Prostate gland (tissue), 2 donors: ENCODE data around the gene NOL9. TPM values are rescaled to one million over a fixed set of nuclear protein-coding genes. Genes with fewer than 3 reads are reported as not detected.
"Not testable (repeated sequence)": the region's sequence is repeated elsewhere in the genome, so short reads cannot be mapped to it uniquely, and the experiment has no call there.

ENCODE experiments used
- DNase-seq: peaks from one replicate; pipeline ENCODE4 v3.0.0-alpha.2; 2019; ENCODE audit warnings: low spot score
- H3K27ac ChIP-seq, 2 donors: fragments of 200-600 bp; sonication (generic); 2 replicates each; pipeline ENCODE4 v1.5.1; 2017 to 2019
- H3K27me3 ChIP-seq: fragments of 200-600 bp; sonication (generic); replicated peaks from 2 replicates; pipeline ENCODE4 v1.5.1; 2019; ENCODE audit not compliant: insufficient read depth
- H3K36me3 ChIP-seq, 2 donors: fragments of 200-600 bp; sonication (generic); 1 replicate in 1 of 2; 2 replicates in 1 of 2; pipeline versions ENCODE4 v1.5.1 to v1.8.1; 2017 to 2019
- H3K4me1 ChIP-seq: fragments of 200-600 bp; sonication (generic); replicated peaks from 2 replicates; pipeline ENCODE4 v1.5.1; 2019
- H3K4me3 ChIP-seq, 2 donors: fragments of 200-600 bp; sonication (generic); 2 replicates each; pipeline ENCODE4 v1.5.1; 2017 to 2019
- H3K9me3 ChIP-seq: fragments of 200-600 bp; sonication (generic); 2 replicates; pipeline ENCODE4 v1.5.1; 2017
- POLR2A ChIP-seq: fragments of 450-650 bp; IDR thresholded peaks from one replicate; pipeline ENCODE4 v1.6.1; 2016; ENCODE audit warnings: antibody characterized with exemption, mild to moderate bottlenecking
- POLR2AphosphoS5 ChIP-seq: sonication (generic); formaldehyde crosslinking; IDR thresholded peaks from one replicate; pipeline ENCODE4 v1.6.1; 2017; ENCODE audit warnings: antibody characterized with exemption
- WGBS: methylation state at CpG from one replicate; pipeline ENCODE4 v1.1.5; 2018; 5-methylcytosine and 5-hydroxymethylcytosine counted together
- intact Hi-C: fragments of 100-400 bp; cut with DNase I; formaldehyde crosslinking; loops from one replicate; pipeline ENCODE4 v1.14.2; 2022
- total RNA-seq, 2 donors: library from RNA; depleted of rRNA; stranded (reverse); fragments of >200 nt; gene quantifications; one replicate each; pipeline ENCODE4 v1.1.0, GENCODE V29; 2016
- TF ChIP-seq, protein P1 (sequence below), 4 experiments: fragments of 200-600 bp in 2 of 4; fragments of 450-650 bp in 2 of 4; sonication (generic) in 2 of 4; IDR thresholded peaks; 1 replicate in 3 of 4; 2 replicates in 1 of 4; pipeline ENCODE4 v1.5.1; 2016 to 2019; ENCODE audit warnings: antibody characterized with exemption in 4 of 4, mild to moderate bottlenecking in 2 of 4, moderate library complexity in 2 of 4

NOL9 gene
- total RNA-seq, 2 donors from 2014 or later, result 15.7 to 20.9 TPM

DNA sequence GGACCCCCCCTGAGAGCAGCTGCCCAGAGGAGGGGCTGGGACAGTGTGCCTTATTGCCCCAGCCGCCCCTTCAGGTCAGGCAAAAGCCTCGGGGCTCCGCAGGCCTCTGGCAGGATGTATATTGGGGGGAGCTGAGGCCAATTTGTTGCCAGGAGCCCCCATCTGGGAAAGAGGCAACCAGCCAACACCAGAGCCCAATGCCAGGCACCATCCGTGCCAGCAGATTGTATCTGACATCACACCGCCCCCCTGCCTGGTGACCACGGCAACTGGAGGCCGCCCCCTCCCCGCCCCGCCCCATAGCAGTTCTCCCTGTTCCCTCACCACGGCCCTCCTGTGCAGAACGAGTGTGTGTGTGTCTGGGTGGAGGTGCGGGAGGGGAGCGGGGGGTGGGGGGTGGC lies 59.3 kb downstream of the NOL9 start:
- no peak for DNase-seq
- WGBS, result 14% methylated on average over 12 of the region's 13 CpGs
- Histone ChIP-seq H3K4me1 (peaks cover 3% of the 10 kb centered on the region), H3K36me3 (no peaks in the 10 kb centered on the region), H3K27me3 (no peaks in the 10 kb centered on the region), H3K27ac (no peak overlapping the region), H3K9me3 (no peaks in the 10 kb centered on the region), H3K4me3 (no peak overlapping the region)
- intact Hi-C loops, result no loop called here
- TF ChIP-seq POLR2A (no peak), POLR2AphosphoS5 (no peak)
- TF ChIP-seq, protein P1, sequence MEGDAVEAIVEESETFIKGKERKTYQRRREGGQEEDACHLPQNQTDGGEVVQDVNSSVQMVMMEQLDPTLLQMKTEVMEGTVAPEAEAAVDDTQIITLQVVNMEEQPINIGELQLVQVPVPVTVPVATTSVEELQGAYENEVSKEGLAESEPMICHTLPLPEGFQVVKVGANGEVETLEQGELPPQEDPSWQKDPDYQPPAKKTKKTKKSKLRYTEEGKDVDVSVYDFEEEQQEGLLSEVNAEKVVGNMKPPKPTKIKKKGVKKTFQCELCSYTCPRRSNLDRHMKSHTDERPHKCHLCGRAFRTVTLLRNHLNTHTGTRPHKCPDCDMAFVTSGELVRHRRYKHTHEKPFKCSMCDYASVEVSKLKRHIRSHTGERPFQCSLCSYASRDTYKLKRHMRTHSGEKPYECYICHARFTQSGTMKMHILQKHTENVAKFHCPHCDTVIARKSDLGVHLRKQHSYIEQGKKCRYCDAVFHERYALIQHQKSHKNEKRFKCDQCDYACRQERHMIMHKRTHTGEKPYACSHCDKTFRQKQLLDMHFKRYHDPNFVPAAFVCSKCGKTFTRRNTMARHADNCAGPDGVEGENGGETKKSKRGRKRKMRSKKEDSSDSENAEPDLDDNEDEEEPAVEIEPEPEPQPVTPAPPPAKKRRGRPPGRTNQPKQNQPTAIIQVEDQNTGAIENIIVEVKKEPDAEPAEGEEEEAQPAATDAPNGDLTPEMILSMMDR (IDR thresholded peaks at IDR 0.05), result no peak

DNA sequence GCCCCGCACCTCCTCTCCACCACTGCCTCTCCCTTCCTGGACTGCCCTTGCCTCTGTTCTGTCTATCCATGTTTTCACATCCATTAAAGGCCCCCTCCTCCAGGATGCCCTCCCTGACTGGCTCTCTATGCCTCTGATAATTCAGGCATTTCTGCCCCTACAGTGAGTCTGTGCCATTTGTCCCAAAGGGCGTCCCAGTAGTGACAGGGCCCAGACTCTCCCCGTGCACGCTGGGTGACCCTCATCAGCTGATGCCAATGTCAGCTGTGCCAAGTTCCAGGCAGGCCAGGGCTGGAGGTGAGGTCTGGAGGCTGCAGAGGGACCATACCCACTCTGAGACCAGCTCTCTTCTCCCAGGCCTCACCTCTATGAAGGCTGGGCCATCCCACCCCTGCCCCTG lies 59.7 kb downstream of the NOL9 start:
- intact Hi-C loops, result no loop called here
- TF ChIP-seq POLR2AphosphoS5 (no peak), POLR2A (no peak)
- TF ChIP-seq, protein P1 (IDR thresholded peaks at IDR 0.05), result no peak
- 85% methylated on average over 4 of the region's 4 CpGs for WGBS

DNA sequence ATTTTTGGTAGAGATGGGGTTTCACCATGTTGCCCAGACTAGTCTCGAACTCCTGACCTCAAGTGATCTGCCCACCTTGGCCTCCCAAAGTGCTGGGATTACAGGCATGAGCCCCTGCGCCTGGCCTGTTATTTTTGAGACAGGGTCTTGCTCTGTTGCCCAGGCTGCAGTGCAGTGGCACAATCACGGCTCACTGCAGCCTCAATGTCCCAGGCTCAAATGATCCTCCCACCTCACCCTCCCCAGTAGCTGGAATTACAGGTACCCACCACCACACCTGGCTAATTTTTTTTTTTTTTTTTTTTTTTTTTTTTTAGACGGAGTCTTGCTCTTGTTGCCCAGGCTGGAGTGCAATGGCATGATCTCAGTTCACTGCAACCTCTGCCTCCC lies 60.5 kb downstream of the NOL9 start:
- DNase-seq, H3K4me1 ChIP-seq, H3K4me3 ChIP-seq, H3K9me3 ChIP-seq, H3K27me3 ChIP-seq, H3K36me3 ChIP-seq, intact Hi-C loops, H3K27ac ChIP-seq: not testable (repeated sequence)
- WGBS, result 97% methylated on average over 4 of the region's 4 CpGs

More for the DNA sequence above, 59.7 kb downstream of the NOL9 start:
- Histone ChIP-seq H3K4me3 (no peak overlapping the region), H3K4me1 (peaks cover 3% of the 10 kb centered on the region), H3K27me3 (no peaks in the 10 kb centered on the region), H3K36me3 (no peaks in the 10 kb centered on the region), H3K9me3 (no peaks in the 10 kb centered on the region), H3K27ac (no peak overlapping the region)
- DNase-seq, result no peak

DNA sequence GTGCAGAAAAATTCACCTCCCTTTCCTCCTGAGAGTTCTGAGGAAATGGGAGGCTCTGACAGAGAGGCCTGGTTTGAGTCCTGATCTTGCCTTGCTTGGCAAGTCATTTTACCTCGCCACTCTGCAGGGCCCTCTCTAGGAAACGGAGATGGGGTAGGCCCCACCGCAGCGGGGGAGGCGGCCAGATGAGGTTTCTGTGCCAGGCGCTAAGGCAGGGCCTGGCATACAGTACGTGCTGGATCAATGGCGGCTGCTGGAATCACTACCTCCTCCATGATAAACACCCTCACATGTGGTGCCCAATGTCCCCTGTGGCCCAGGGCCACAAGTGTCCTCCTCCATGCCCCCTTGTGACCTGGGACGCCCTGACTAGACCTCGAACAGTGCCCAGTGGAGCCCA lies 62.3 kb downstream of the NOL9 start:
- Histone ChIP-seq H3K27me3 (no peaks in the 10 kb centered on the region), H3K4me3 (no peak overlapping the region), H3K4me1 (no peaks in the 10 kb centered on the region), H3K9me3 (no peaks in the 10 kb centered on the region), H3K27ac (peak overlapping the region; percentile 81 to 82), H3K36me3 (no peaks in the 10 kb centered on the region)
- TF ChIP-seq, protein P1 (IDR thresholded peaks at IDR 0.05), result no peak
- TF ChIP-seq POLR2AphosphoS5 (no peak), POLR2A (no peak)
- intact Hi-C loops, result no loop called here
- 76% methylated on average over 10 of the region's 10 CpGs for WGBS
- DNase-seq, result no peak

DNA sequence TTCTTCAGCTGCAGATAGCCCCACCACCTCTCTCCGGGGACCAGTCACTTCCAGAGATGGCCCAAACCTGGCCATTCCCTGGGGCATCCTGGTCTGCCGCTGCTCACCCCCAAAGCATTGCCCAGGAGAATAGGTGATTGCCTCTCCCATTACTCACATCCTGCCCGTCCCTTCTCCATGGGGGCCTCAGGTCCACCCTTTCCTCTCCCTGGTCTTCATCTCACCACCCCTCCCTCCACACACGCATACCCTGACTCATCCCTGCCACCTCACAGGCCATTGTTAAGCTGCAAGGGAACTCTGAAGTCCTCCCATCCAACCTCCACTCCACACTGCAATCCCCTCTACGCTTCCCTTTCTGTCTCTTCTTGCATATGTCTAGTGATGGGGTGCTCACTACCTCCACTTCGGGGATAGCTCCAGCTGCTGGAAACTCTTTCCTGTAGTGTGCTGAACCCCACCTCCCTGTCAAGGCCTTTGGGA lies 62.8 kb downstream of the NOL9 start, which contains the start of gene PLEKHG5:
Gene PLEKHG5 (minus strand): TSS at position 188 of the 483 bp plus-strand sequence. CDS start 14,096 bp downstream, outside the sequence.
- Histone ChIP-seq H3K4me1 (peaks cover under 1% of the 10 kb centered on the region), H3K27ac (peak within 1 kb of the TSS; percentile 81 to 82), H3K4me3 (peak within 1 kb of the TSS; percentile 66 to 70), H3K36me3 (no peaks in the 10 kb centered on the region), H3K9me3 (no peaks in the 10 kb centered on the region), H3K27me3 (no peaks in the 10 kb centered on the region)
- no peak for DNase-seq
- WGBS, result 48% methylated on average over 6 of the region's 6 CpGs
- TF ChIP-seq POLR2A (no peak), POLR2AphosphoS5 (no peak)
- TF ChIP-seq, protein P1 (IDR thresholded peaks at IDR 0.05), result no peak
- intact Hi-C loops, result no loop called here
